Endothelial cell (in vitro differentiated cells): ENCODE data around the gene HERC2. TPM values are rescaled to one million over a fixed set of nuclear protein-coding genes. Genes with fewer than 3 reads are reported as not detected.
"Not testable (repeated sequence)": the region's sequence is repeated elsewhere in the genome, so short reads cannot be mapped to it uniquely, and the experiment has no call there.

Experiments used
- DNase-seq: peaks from one replicate; pipeline ENCODE4 v3.0.0; 2021; ENCODE audit warnings: low spot score
- H3K27ac Mint-ChIP-seq: one replicate; pipeline ENCODE4 v1.8.0; 2021; ENCODE audit warnings: mixed read lengths, inconsistent platforms; ENCODE audit not compliant: unreplicated experiment
- H3K27me3 Mint-ChIP-seq: one replicate; pipeline ENCODE4 v1.8.0; 2021; ENCODE audit warnings: mild to moderate bottlenecking, moderate library complexity, mixed read lengths, inconsistent platforms; ENCODE audit not compliant: unreplicated experiment
- H3K36me3 Mint-ChIP-seq: one replicate; pipeline ENCODE4 v1.8.0; 2021; ENCODE audit warnings: mild to moderate bottlenecking, low read depth, mixed read lengths, inconsistent platforms; ENCODE audit not compliant: unreplicated experiment
- H3K4me1 Mint-ChIP-seq: one replicate; pipeline ENCODE4 v1.8.0; 2021; ENCODE audit warnings: mild to moderate bottlenecking, mixed read lengths, inconsistent platforms; ENCODE audit not compliant: unreplicated experiment
- H3K4me3 Mint-ChIP-seq: one replicate; pipeline ENCODE4 v1.8.0; 2021; ENCODE audit warnings: mild to moderate bottlenecking, mixed read lengths, inconsistent platforms; ENCODE audit not compliant: unreplicated experiment
- H3K9me3 Mint-ChIP-seq: one replicate; pipeline ENCODE4 v1.8.0; 2021; ENCODE audit warnings: mixed read lengths, inconsistent platforms; ENCODE audit not compliant: unreplicated experiment
- CTCF ChIP-seq: fragments of 200-600 bp; sonication (generic); IDR thresholded peaks from one replicate; pipeline ENCODE4 v1.5.0; 2021; ENCODE audit warnings: antibody characterized with exemption; ENCODE audit not compliant: unreplicated experiment
- total RNA-seq: library from RNA; stranded (reverse); fragmentation: NEBNext Ultra II Directional; extraction: Animal tissue kit (Norgen Biotek cat#: 25700); gene quantifications from one replicate; pipeline ENCODE4 v1.2.1, GENCODE V29; 2021; ENCODE audit not compliant: unreplicated experiment

HERC2 gene
- total RNA-seq, 1 donor from 2014 or later = 84.6 TPM

GRCh38 chr15:28305700-28306099 lies 16.3 kb downstream of the HERC2 start:
- not testable (repeated sequence) for H3K27me3 Mint-ChIP-seq, DNase-seq, H3K27ac Mint-ChIP-seq, H3K9me3 Mint-ChIP-seq, H3K4me1 Mint-ChIP-seq, H3K4me3 Mint-ChIP-seq
- peaks cover 32% of the 10 kb centered on the region for H3K36me3 Mint-ChIP-seq

- H3K36me3 Mint-ChIP-seq, H3K27me3 Mint-ChIP-seq, H3K4me3 Mint-ChIP-seq, H3K27ac Mint-ChIP-seq, DNase-seq, H3K9me3 Mint-ChIP-seq: not testable (repeated sequence)
- peaks cover 11% of the 10 kb centered on the region for H3K4me1 Mint-ChIP-seq
These were observed 24.5 kb downstream of the HERC2 start for GRCh38 chr15:28297434-28297833.

GRCh38 chr15:28296814-28297213 lies 25.2 kb downstream of the HERC2 start:
- not testable (repeated sequence) for H3K27ac Mint-ChIP-seq, H3K9me3 Mint-ChIP-seq, H3K4me3 Mint-ChIP-seq, DNase-seq, H3K27me3 Mint-ChIP-seq
- peaks cover 11% of the 10 kb centered on the region for H3K4me1 Mint-ChIP-seq
- peaks cover 11% of the 10 kb centered on the region for H3K36me3 Mint-ChIP-seq

GRCh38 chr15:28295009-28295563 lies 26.9 kb downstream of the HERC2 start:
- H3K9me3 Mint-ChIP-seq, H3K4me3 Mint-ChIP-seq, H3K27me3 Mint-ChIP-seq, DNase-seq: not testable (repeated sequence)
- H3K27ac Mint-ChIP-seq = peak overlapping the region; percentile 57
- H3K4me1 Mint-ChIP-seq = peaks cover 11% of the 10 kb centered on the region
- H3K36me3 Mint-ChIP-seq = peaks cover 26% of the 10 kb centered on the region

GRCh38 chr15:28294560-28294959 lies 27.4 kb downstream of the HERC2 start:
- not testable (repeated sequence) for H3K27me3 Mint-ChIP-seq, H3K9me3 Mint-ChIP-seq, DNase-seq, H3K4me3 Mint-ChIP-seq
- H3K36me3 Mint-ChIP-seq = peaks cover 31% of the 10 kb centered on the region
- H3K27ac Mint-ChIP-seq = peak overlapping the region; percentile 61
- peaks cover 11% of the 10 kb centered on the region for H3K4me1 Mint-ChIP-seq

GRCh38 chr15:28289694-28290463 lies 32.1 kb downstream of the HERC2 start:
- peaks cover 29% of the 10 kb centered on the region for H3K4me1 Mint-ChIP-seq
- H3K27ac Mint-ChIP-seq = no peak overlapping the region
- peaks cover 1% of the 10 kb centered on the region for H3K27me3 Mint-ChIP-seq
- no peak for TF ChIP-seq CTCF
- DNase-seq = no peak
- H3K9me3 Mint-ChIP-seq = no peaks in the 10 kb centered on the region
- peak overlapping the region; percentile 77 for H3K4me3 Mint-ChIP-seq
- H3K36me3 Mint-ChIP-seq = peaks cover 39% of the 10 kb centered on the region

- DNase-seq, H3K27me3 Mint-ChIP-seq, H3K27ac Mint-ChIP-seq, H3K9me3 Mint-ChIP-seq: not testable (repeated sequence)
- H3K36me3 Mint-ChIP-seq = peaks cover 39% of the 10 kb centered on the region
- H3K4me3 Mint-ChIP-seq = peak overlapping the region; percentile 77
- peaks cover 30% of the 10 kb centered on the region for H3K4me1 Mint-ChIP-seq
These were observed 32.9 kb downstream of the HERC2 start for GRCh38 chr15:28288830-28289693.

- peaks cover 37% of the 10 kb centered on the region for H3K4me1 Mint-ChIP-seq
These were observed 35.3 kb downstream of the HERC2 start for GRCh38 chr15:28286659-28287058.

More at GRCh38 chr15:28286659-28287058, 35.3 kb downstream of the HERC2 start:
- Mint-ChIP-seq H3K36me3 (peaks cover 35% of the 10 kb centered on the region), H3K27ac (peak overlapping the region; percentile 89)
- DNase-seq, H3K27me3 Mint-ChIP-seq, H3K9me3 Mint-ChIP-seq, H3K4me3 Mint-ChIP-seq: not testable (repeated sequence)
